Panc1 (cell line): Measurements from ENCODE around the gene VIPR2. TPM values are rescaled to one million over a fixed set of nuclear protein-coding genes. Genes with fewer than 3 reads are reported as not detected.

Experiments used
- ATAC-seq: fragments of 200-7000 bp; cut with Tn5 transposase; 2 replicates; pipeline ENCODE4 v1.9.1; 2020; ENCODE audit warnings: mild to moderate bottlenecking, moderate library complexity
- BruUV-seq: library from RNA; stranded (reverse); fragments of 400-500 nt; replicated peaks from 2 replicates; lab custom pipeline; 2021; lab: Mats Ljungman, UMichigan
- CTCF ChIA-PET: fragments of 300-600 bp; sonication (Branson Sonifier 250); formaldehyde crosslinking; loops from one replicate; lab custom pipeline; 2022; ENCODE audit warnings: antibody characterized with exemption; lab: Charles Lee
- POLR2A ChIA-PET: fragments of 300-600 bp; sonication (Branson Sonifier 250); formaldehyde crosslinking; loops from one replicate; lab custom pipeline; 2022; ENCODE audit warnings: antibody characterized with exemption; lab: Charles Lee
- DNase-seq: peaks from one replicate; pipeline ENCODE4 v3.0.0-alpha.2; 2010; ENCODE audit warnings: low read depth, low spot score
- H3K27ac ChIP-seq: 2 replicates; pipeline ENCODE4 v1.5.1; 2011; ENCODE audit warnings: mild to moderate bottlenecking, low read length, inconsistent platforms
- H3K27me3 ChIP-seq: fragments of 200-500 bp; sonication (Bioruptor generic); 2 replicates; pipeline ENCODE4 v1.6.0; 2014; ENCODE audit warnings: low read length, inconsistent platforms; ENCODE audit not compliant: control insufficient read depth, insufficient read depth
- H3K36me3 ChIP-seq: fragments of 200-500 bp; sonication (Bioruptor generic); 2 replicates; pipeline ENCODE4 v1.5.1; 2014; ENCODE audit warnings: inconsistent platforms, mild to moderate bottlenecking, low read length, moderate library complexity; ENCODE audit not compliant: control insufficient read depth, insufficient read depth
- H3K4me1 ChIP-seq: 2 replicates; pipeline ENCODE4 v1.5.1; 2011; ENCODE audit warnings: inconsistent platforms, mild to moderate bottlenecking, low read length, moderate library complexity; ENCODE audit not compliant: control insufficient read depth, insufficient read depth
- H3K4me3 ChIP-seq, 2 experiments: 2 replicates each; pipeline ENCODE4 v1.5.1; 2011 to 2012; ENCODE audit warnings: low read depth in 2 of 2, low read length in 2 of 2, mild to moderate bottlenecking in 2 of 2, inconsistent platforms in 1 of 2, moderate library complexity in 1 of 2
- H3K9me3 ChIP-seq: fragments of 200-500 bp; sonication (Bioruptor generic); 2 replicates; pipeline ENCODE4 v1.5.1; 2014; ENCODE audit warnings: low read depth, mild to moderate bottlenecking, inconsistent platforms, low read length, moderate library complexity; ENCODE audit not compliant: control insufficient read depth, insufficient read depth
- CTCF ChIP-seq: fragments of 450-650 bp; IDR thresholded peaks from 2 replicates; pipeline ENCODE4 v1.5.1; 2017; ENCODE audit warnings: mild to moderate bottlenecking
- POLR2AphosphoS5 ChIP-seq: IDR thresholded peaks from 2 replicates; pipeline ENCODE4 v1.6.1; 2012; ENCODE audit warnings: mild to moderate bottlenecking, low read depth, low read length, moderate library complexity
- REST ChIP-seq, 2 experiments: IDR thresholded peaks; 2 replicates each; pipeline ENCODE4 v1.6.1; 2011 to 2012; ENCODE audit warnings: low read depth in 2 of 2, control low read depth in 1 of 2, low read length in 1 of 2, mild to moderate bottlenecking in 1 of 2, moderate library complexity in 1 of 2; ENCODE audit not compliant: insufficient read depth in 1 of 2
- SIN3A ChIP-seq: IDR thresholded peaks from 2 replicates; pipeline ENCODE4 v1.6.1; 2012; ENCODE audit warnings: low read depth, mild to moderate bottlenecking, low read length, moderate library complexity, borderline replicate concordance; ENCODE audit not compliant: insufficient read depth
- TCF7L2 ChIP-seq: IDR thresholded peaks from 2 replicates; pipeline ENCODE4 v1.6.1; 2011; ENCODE audit warnings: mild to moderate bottlenecking, low read depth, low read length, inconsistent platforms
- in situ Hi-C: cut with HindIII; loops from 2 replicates; pipeline ENCODE4 v1.10.0; 2016; ENCODE audit warnings: low sequenced_read_pairs, low pct_unique_long_range_greater_than_20kb
- intact Hi-C: fragments of 100-400 bp; cut with micrococcal nuclease; formaldehyde crosslinking; loops from one replicate; pipeline ENCODE4 v1.10.0; 2022; ENCODE audit not compliant: unreplicated experiment
- total RNA-seq: library from RNA; stranded (reverse); gene quantifications from one replicate; pipeline ENCODE4 v1.2.1, GENCODE V29; 2021; ENCODE audit not compliant: unreplicated experiment

The VIPR2 gene
- total RNA-seq, 1 experiment from 2014 or later: not detected

- POLR2A ChIA-PET: interaction anchor here (0.7 kb wide), 1 partner anchor 56 kb away, joined by 4 read pairs; no protein-coding TSS in a partner anchor
- DNase-seq (no peak), ATAC-seq (peak; percentile 68)
- H3K27me3 ChIP-seq: peaks cover 18% of the 10 kb centered on the region
- intact Hi-C loops: no loop called here
- peak overlapping the region in 1 of 2 experiments; percentile 31; a peak in 1 of 4 replicates for H3K4me3 ChIP-seq
- no peaks in the 10 kb centered on the region for H3K9me3 ChIP-seq
- TF ChIP-seq TCF7L2 (no peak), REST (IDR thresholded peaks at IDR 0.05; ENCODE audit: insufficient read depth in 1 of 2, low read depth in 2 of 2, low read length in 1 of 2) (no peak), CTCF (no peak), POLR2AphosphoS5 (no peak), SIN3A (no peak)
- H3K36me3 ChIP-seq: no peaks in the 10 kb centered on the region
- no TSS peak for BruUV-seq
- no peak overlapping the region for H3K27ac ChIP-seq
- in situ Hi-C loops: no loop called here
- CTCF ChIA-PET: no interaction called here
- no peaks in the 10 kb centered on the region for H3K4me1 ChIP-seq
These were observed 32.3 kb downstream of the VIPR2 start for GRCh38 chr7:159112136-159113011.

- Histone ChIP-seq H3K4me3 (no peak overlapping the region), H3K27me3 (peaks cover 13% of the 10 kb centered on the region), H3K4me1 (no peaks in the 10 kb centered on the region), H3K36me3 (no peaks in the 10 kb centered on the region), H3K27ac (no peak overlapping the region), H3K9me3 (no peaks in the 10 kb centered on the region)
- BruUV-seq: no TSS peak
- ATAC-seq: no peak
- CTCF ChIA-PET: no interaction called here
- POLR2A ChIA-PET: no interaction called here
- TF ChIP-seq SIN3A: no peak
- no peak for TF ChIP-seq CTCF
- no peak for TF ChIP-seq POLR2AphosphoS5
- TF ChIP-seq TCF7L2: no peak
- TF ChIP-seq REST (IDR thresholded peaks at IDR 0.05; ENCODE audit: insufficient read depth in 1 of 2, low read depth in 2 of 2, low read length in 1 of 2): no peak
- intact Hi-C loops (no loop called here), in situ Hi-C loops (no loop called here)
- no peak for DNase-seq
These were observed 35.0 kb downstream of the VIPR2 start for GRCh38 chr7:159109653-159110035.
